GM23338 (cell line): ENCODE data around the gene NHLRC3. TPM values are rescaled to one million over a fixed set of nuclear protein-coding genes. Genes with fewer than 3 reads are reported as not detected.
A peak's percentile ranks its signal among the peaks of the same experiment; 100 is the strongest.
"Not testable (repeated sequence)": the region's sequence is repeated elsewhere in the genome, so short reads cannot be mapped to it uniquely, and the experiment has no call there.

Experiments used
- ATAC-seq: fragments of 200-7000 bp; cut with Tn5 transposase; 3 replicates; pipeline ENCODE4 v1.9.1; 2020
- DNase-seq: peaks from one replicate; pipeline ENCODE4 v3.0.0-alpha.2; 2015; ENCODE audit warnings: low spot score
- H2AFZ ChIP-seq: fragments of 200-600 bp; sonication (generic); 2 replicates; pipeline ENCODE4 v1.8.0; 2016; ENCODE audit warnings: antibody characterized with exemption, mild to moderate bottlenecking, moderate library complexity
- H3F3A ChIP-seq: fragments of 200-600 bp; sonication (generic); replicated peaks from 2 replicates; pipeline ENCODE4 v1.8.0; 2017; ENCODE audit warnings: antibody characterized with exemption, mixed run types, low read depth
- H3K27ac ChIP-seq: fragments of 200-600 bp; sonication (generic); 2 replicates; pipeline ENCODE4 v1.6.1; 2016; ENCODE audit warnings: low read depth
- H3K27me3 ChIP-seq: fragments of 200-600 bp; sonication (generic); 2 replicates; pipeline ENCODE4 v1.8.0; 2016; ENCODE audit warnings: mild to moderate bottlenecking, mixed run types, moderate library complexity; ENCODE audit not compliant: insufficient read depth
- H3K36me3 ChIP-seq: fragments of 200-600 bp; sonication (generic); 2 replicates; pipeline ENCODE4 v1.8.0; 2016; ENCODE audit warnings: mild to moderate bottlenecking; ENCODE audit not compliant: insufficient read depth
- H3K4me1 ChIP-seq: fragments of 200-600 bp; sonication (generic); 2 replicates; pipeline ENCODE4 v1.8.0; 2016; ENCODE audit warnings: mild to moderate bottlenecking, moderate library complexity; ENCODE audit not compliant: insufficient read depth
- H3K4me2 ChIP-seq: fragments of 200-600 bp; sonication (generic); 2 replicates; pipeline ENCODE4 v1.7.1; 2017; ENCODE audit warnings: mixed run types
- H3K4me3 ChIP-seq: fragments of 200-600 bp; sonication (generic); 2 replicates; pipeline ENCODE4 v1.6.1; 2016; ENCODE audit warnings: mixed run types
- H3K79me2 ChIP-seq: fragments of 200-600 bp; sonication (generic); replicated peaks from 2 replicates; pipeline ENCODE4 v1.8.0; 2017; ENCODE audit warnings: mild to moderate bottlenecking; ENCODE audit not compliant: insufficient read depth
- H3K9me2 ChIP-seq: fragments of 200-600 bp; sonication (generic); 2 replicates; pipeline ENCODE4 v1.8.0; 2017; ENCODE audit not compliant: insufficient read depth
- H4K20me1 ChIP-seq: fragments of 200-600 bp; sonication (generic); replicated peaks from 2 replicates; pipeline ENCODE4 v1.8.0; 2017; ENCODE audit warnings: mild to moderate bottlenecking; ENCODE audit not compliant: insufficient read depth
- H3K27ac Mint-ChIP-seq: 2 replicates; pipeline ENCODE4 v1.8.0; 2020; ENCODE audit warnings: inconsistent platforms, mild to moderate bottlenecking, moderate library complexity, mixed read lengths
- H3K27me3 Mint-ChIP-seq: 3 replicates; pipeline ENCODE4 v1.8.0; 2022; ENCODE audit warnings: low read depth, mild to moderate bottlenecking, moderate library complexity, mixed read lengths, inconsistent platforms; ENCODE audit not compliant: insufficient read depth, poor library complexity
- H3K36me3 Mint-ChIP-seq: 3 replicates; pipeline ENCODE4 v1.8.0; 2021; ENCODE audit warnings: low read depth, mild to moderate bottlenecking, inconsistent platforms, moderate library complexity, mixed read lengths
- H3K4me1 Mint-ChIP-seq: 3 replicates; pipeline ENCODE4 v1.8.0; 2020; ENCODE audit warnings: mild to moderate bottlenecking, inconsistent platforms, mixed read lengths
- H3K4me3 Mint-ChIP-seq: 3 replicates; pipeline ENCODE4 v1.8.0; 2021; ENCODE audit warnings: moderate library complexity, mild to moderate bottlenecking, inconsistent platforms, mixed read lengths
- H3K9me3 Mint-ChIP-seq: 3 replicates; pipeline ENCODE4 v1.8.0; 2020; ENCODE audit warnings: moderate library complexity, mild to moderate bottlenecking, inconsistent platforms, mixed read lengths
- CREB1 ChIP-seq: fragments of 250-450 bp; sonication (Bioruptor Pico); IDR thresholded peaks from 2 replicates; pipeline ENCODE4 v1.5.0; 2020; ENCODE audit warnings: low read depth, mild to moderate bottlenecking, moderate library complexity
- ZNF331 ChIP-seq: fragments of 250-450 bp; sonication (Bioruptor Pico); IDR thresholded peaks from 2 replicates; pipeline ENCODE4 v1.5.0; 2020; ENCODE audit warnings: low read depth, mild to moderate bottlenecking, moderate library complexity
- ZNF462 ChIP-seq: fragments of 250-450 bp; sonication (Bioruptor Pico); IDR thresholded peaks from 2 replicates; pipeline ENCODE4 v1.5.0; 2020; ENCODE audit warnings: mild to moderate bottlenecking, moderate library complexity
- polyA plus RNA-seq: library from polyadenylated mRNA; unstranded; fragments of >200 nt; fragmentation: Nextera tagmentation; extraction: Ambion mirVana; gene quantifications from 2 replicates; pipeline ENCODE4 v1.2.1, GENCODE V29; 2016
- total RNA-seq: library from RNA; depleted of rRNA; stranded (reverse); fragments of >200 nt; shearing (Covaris generic); gene quantifications from 2 replicates; pipeline ENCODE4 v1.2.3, GENCODE V29; 2014

The NHLRC3 gene
- total and polyA plus RNA-seq, 2 experiments from 2014 or later: 11.8 to 15.6 TPM

- TF ChIP-seq ZNF462 (no peak), CREB1 (no peak), ZNF331 (CRISPR knock-in tag) (no peak)
Observed at GRCh38 chr13:38998739-38999138, 39.5 kb upstream of the NHLRC3 start (continued).

- H3F3A ChIP-seq, H3K79me2 ChIP-seq, H3K27me3 ChIP-seq, ATAC-seq, H2AFZ ChIP-seq, H3K9me3 Mint-ChIP-seq, H4K20me1 ChIP-seq, H3K27me3 Mint-ChIP-seq, DNase-seq, H3K4me1 ChIP-seq, H3K9me2 ChIP-seq: not testable (repeated sequence)
- Mint-ChIP-seq H3K27ac (peak overlapping the region; percentile 95), H3K36me3 (peaks cover 48% of the 10 kb centered on the region), H3K4me3 (peak overlapping the region; percentile 58; the same call in 2 of the 3 replicates), H3K4me1 (peaks cover 11% of the 10 kb centered on the region)
- Histone ChIP-seq H3K27ac (peak overlapping the region; percentile 77; the same call in 1 of the 2 replicates), H3K36me3 (peaks cover 21% of the 10 kb centered on the region; the same call in 1 of the 2 replicates), H3K4me3 (peak overlapping the region; percentile 41), H3K4me2 (peak overlapping the region; percentile 69)
Observed at GRCh38 chr13:39006371-39007111, 31.7 kb upstream of the NHLRC3 start.
